RWPE1 (cell line): ENCODE results near the gene ANKIB1.

Source experiments
- CTCF ChIA-PET: fragments of 350-600 bp; sonication (Branson Sonifier 250); formaldehyde crosslinking; extraction: SDS; loops from one replicate; lab custom pipeline; 2021; lab: Yijun Ruan, JAX
- POLR2A ChIA-PET: fragments of 400-600 bp; formaldehyde crosslinking; extraction: SDS; loops from one replicate; lab custom pipeline; 2020; ENCODE audit warnings: antibody characterized with exemption; ENCODE audit not compliant: low non-redundant PET; lab: Yijun Ruan, JAX
- DNase-seq: peaks from one replicate; pipeline ENCODE4 v3.0.0; 2012; ENCODE audit warnings: low spot score
- H3K27ac ChIP-seq: fragments of 450-650 bp; 2 replicates; pipeline ENCODE4 v1.5.1; 2017
- TF ChIP-seq, protein P1 (sequence below): fragments of 450-650 bp; conservative IDR thresholded peaks from 2 replicates; pipeline ENCODE4 v1.5.1; 2017; ENCODE audit warnings: low read depth, mild to moderate bottlenecking

Gene ANKIB1

DNA sequence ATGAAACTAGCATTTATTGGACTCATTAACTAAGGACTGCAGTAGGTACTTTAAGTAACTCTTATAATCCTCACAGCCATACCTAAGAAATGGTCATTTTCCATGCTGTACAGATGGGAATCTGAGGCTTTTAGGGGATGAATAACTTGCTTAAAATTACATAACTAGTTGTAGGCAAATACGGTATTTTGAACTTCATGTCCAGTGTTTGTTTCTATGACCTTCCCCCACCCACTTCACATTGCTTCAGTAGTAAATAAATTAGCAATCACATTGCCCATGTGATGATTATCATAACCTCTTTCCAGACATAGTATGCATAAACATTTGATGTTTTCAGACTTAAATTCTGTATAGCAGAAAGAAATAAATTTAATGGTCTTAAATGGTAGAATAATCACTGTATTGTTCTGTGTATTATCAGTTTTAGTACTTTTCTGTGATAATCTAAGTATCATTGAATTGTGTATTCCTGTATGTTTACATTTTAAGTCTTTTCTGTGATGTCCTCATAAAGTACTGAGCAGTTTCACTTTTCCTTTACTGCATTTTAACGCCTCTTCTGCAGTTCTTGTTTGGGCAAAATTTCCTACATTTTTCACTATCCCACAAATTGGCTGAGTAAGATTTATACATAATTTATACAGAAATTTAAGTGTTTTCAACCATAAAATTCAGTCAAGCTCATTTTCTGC lies 48.3 kb downstream of the ANKIB1 start:
- ChIA-PET POLR2A (no interaction called here), CTCF (no interaction called here)
- DNase-seq = no peak
- no peak overlapping the region for H3K27ac ChIP-seq
- TF ChIP-seq, protein P1, sequence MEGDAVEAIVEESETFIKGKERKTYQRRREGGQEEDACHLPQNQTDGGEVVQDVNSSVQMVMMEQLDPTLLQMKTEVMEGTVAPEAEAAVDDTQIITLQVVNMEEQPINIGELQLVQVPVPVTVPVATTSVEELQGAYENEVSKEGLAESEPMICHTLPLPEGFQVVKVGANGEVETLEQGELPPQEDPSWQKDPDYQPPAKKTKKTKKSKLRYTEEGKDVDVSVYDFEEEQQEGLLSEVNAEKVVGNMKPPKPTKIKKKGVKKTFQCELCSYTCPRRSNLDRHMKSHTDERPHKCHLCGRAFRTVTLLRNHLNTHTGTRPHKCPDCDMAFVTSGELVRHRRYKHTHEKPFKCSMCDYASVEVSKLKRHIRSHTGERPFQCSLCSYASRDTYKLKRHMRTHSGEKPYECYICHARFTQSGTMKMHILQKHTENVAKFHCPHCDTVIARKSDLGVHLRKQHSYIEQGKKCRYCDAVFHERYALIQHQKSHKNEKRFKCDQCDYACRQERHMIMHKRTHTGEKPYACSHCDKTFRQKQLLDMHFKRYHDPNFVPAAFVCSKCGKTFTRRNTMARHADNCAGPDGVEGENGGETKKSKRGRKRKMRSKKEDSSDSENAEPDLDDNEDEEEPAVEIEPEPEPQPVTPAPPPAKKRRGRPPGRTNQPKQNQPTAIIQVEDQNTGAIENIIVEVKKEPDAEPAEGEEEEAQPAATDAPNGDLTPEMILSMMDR = no peak

DNA sequence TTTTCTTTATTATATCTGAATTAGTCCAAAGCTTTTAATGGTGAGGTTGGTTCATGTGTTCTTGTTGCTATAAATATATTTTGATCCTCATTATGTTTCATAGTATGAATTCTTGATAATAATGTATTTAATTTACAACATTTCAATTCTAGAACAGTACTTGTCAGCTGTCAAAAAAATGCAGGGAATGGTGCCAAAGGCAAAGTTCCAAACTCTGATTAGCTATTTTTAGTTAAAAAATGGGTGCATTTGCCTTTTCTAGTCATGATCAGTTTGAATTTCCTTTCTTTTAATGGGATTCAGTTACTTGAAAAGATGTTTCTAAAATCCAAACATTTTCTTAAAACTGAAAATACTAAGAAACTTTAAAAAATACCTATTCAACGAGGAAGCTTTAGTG lies 49.6 kb downstream of the ANKIB1 start:
- no peak for DNase-seq
- no peak overlapping the region for H3K27ac ChIP-seq
- ChIA-PET POLR2A (no interaction called here), CTCF (no interaction called here)
- TF ChIP-seq, protein P1 = no peak

DNA sequence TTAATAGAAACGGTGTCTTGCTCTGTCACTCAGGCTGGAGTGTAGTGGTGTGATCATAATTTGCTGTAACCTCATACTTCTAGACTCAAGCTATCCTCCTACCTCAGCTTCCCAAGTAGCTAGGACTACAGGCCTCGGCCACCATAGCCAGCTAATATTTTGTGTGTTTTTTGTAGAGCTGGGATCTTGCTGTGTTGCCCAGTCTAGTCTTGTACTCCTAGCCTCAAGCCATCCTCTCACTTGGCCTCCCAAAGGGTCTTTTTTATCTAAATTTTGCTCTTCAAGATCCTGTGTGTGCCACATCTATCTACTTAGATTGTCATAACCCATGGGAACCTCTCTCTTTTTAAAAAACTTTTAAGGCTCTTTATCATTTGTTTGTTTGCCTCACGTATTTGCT lies 50.5 kb downstream of the ANKIB1 start:
- DNase-seq = no peak
- no peak overlapping the region for H3K27ac ChIP-seq
- ChIA-PET CTCF (interaction anchor here (0.6 kb wide), 1 partner anchor 134 kb away, joined by 3 read pairs; no protein-coding TSS in a partner anchor), POLR2A (no interaction called here)
- TF ChIP-seq, protein P1 = no peak

DNA sequence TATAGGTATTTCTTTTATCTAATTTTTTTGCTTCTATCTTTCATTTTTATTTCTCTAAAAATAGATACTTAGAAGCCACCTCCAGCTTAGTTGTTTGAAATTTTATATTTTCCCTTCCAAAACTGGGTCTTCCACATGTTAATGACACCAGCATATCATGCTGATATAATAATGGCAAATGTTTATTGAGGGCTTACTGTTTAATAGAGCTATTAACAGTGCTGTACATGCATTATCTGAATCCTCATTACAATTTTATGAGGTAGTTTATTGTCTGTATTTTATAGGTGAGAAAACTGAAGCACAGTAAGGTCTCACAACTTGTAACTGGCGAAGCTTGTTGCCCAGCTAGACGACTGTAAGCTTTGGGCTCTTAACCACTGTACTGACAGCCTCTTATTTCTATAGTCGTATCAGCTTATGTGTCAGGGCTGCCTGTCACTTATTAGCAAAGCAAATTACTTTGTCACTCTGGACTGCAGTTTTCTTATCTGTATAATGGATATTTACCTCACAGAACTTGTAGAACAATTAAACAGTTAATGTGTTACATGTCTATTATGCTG lies 51.2 kb downstream of the ANKIB1 start:
- TF ChIP-seq, protein P1 = no peak
- ChIA-PET CTCF (interaction anchor here (0.7 kb wide), 1 partner anchor 21 kb away, joined by 4 read pairs; no protein-coding TSS in a partner anchor), POLR2A (no interaction called here)
- no peak overlapping the region for H3K27ac ChIP-seq
- no peak for DNase-seq

DNA sequence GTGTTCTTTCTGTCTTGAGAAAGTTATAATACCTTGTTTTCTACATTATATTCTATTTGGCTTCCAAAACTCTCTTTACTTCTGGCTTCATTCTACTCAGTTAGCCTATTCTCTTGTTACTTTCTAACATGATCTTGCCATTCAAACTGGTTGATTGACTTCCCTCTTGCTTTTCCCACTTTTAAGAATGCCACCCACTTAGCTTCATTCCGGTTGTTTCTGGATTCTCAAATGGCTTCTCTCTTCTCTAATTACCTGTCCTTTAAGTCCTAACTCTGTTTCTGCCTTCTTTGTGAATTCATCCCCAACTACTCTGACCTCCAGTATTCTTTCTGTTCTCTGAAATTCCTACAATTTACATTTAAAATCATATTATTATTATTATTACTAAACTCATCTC lies 52.0 kb downstream of the ANKIB1 start:
- DNase-seq = no peak
- CTCF ChIA-PET = no interaction called here
- no peak overlapping the region for H3K27ac ChIP-seq
- TF ChIP-seq, protein P1 = no peak
- POLR2A ChIA-PET = no interaction called here

DNA sequence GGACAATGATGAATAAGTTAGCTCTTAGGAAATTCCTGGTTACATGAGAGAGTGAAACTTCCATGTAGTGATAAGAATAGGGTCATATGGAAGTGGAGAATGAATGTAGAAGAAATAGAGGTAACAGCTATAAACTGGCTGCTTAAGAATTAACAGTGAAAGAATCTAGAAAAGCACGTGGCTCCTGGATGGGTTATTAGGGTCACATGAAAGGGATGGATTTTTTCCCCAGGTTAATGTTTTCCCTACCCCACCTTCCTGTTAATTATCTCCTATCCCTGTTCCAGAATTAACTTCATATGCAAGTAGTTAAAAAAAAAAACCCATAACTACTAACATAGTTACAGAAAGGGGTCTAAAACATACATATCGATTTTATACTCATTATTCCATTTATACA lies 58.0 kb downstream of the ANKIB1 start:
- CTCF ChIA-PET = no interaction called here
- POLR2A ChIA-PET = no interaction called here
- no peak for DNase-seq
- TF ChIP-seq, protein P1 = no peak
- no peak overlapping the region for H3K27ac ChIP-seq
